Measurements from ENCODE around the gene TSNAXIP1.

Gene TSNAXIP1

GRCh38 chr16:67782567-67783352 is 23.9 kb upstream of the TSNAXIP1 start:
- no peak for DNase-seq (ENCODE audit: low read depth)

DNA sequence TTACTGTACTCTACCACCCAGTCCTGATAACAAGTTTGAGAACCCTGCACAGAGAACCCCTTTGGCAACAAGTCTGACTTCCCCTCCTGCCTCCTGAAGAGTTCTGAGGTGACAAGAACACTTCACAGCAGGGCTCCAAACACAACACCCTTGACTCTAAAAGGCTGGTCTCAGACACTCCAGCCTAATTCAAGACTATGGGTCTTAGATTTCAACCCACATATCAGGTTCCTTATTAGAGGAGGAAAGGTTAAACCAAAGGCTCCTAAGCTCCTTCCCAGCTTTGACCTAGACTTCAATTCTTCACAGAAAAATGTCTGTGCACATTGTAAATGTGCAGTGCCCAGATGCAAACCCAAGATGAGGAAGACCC is 23.4 kb upstream of the TSNAXIP1 start:
- DNase-seq (ENCODE audit: low read depth), result no peak

DNA sequence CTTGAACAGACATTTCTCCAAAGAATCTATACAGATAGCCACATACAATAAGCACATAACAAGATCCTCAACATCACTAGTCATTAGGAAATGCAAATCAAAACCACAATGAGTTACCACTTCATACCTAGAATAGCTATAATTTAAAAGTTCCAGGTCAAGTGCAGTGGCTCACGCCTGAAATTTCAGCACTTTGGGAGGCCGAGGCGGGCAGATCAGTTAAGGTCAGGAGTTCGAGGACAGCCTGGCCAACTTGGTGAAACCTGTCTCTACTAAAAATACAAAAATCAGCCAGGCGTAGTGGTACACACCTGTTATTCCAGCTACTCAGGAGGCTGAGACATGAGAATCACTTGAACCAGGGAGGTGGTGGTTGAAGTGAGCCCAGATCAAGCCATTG is 20.2 kb upstream of the TSNAXIP1 start:
- DNase-seq (ENCODE audit: low read depth), result no peak

DNA sequence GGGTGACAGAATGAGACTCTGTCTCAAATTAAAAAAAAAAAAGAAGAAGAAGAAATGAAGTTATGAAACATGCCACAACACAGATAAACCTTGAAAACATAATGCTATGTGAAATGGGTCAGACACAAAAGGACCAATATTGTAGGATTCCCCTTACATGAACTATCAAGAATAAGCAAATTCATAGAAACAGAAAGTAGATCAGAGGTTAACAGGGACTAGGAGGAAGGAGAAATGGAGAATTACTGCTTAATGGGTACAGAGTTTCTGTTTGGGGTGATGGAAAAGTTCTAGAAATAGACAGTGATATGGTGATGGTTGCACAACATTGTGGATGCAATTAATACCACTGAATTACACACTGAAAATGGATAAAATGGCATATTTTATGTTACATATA is 16.6 kb upstream of the TSNAXIP1 start:
- DNase-seq (ENCODE audit: low read depth), result no peak

DNA sequence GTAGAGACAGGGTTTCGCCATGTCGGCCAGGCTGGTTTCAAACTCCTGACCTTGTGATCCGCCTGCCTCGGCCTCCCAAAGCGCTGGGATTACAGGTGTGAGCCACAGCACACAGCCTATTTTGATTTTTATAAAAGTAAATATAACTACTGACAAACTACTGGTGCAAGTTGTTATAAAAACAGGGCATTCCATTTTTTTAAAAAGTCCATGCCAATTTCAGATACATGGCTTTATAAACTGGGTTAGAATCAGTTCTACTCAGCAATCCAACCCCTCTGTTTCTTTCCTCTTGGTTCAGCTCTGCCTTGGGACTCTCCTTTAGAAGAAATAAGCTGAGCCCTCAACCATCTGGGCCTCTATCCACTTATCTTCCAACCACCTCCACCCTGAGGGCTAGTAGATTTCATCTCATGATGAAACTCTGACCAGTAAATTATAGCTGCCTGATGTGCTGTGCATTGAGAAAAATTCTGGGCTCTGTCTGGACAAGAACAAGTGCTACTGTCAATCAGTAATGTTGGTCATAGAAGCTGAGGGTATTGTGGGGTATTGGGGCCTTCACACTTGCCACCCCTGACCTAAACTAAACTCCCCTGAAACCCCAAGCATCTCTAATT is 10.5 kb upstream of the TSNAXIP1 start:
- no peak for DNase-seq (ENCODE audit: low read depth)

GRCh38 chr16:67800338-67800926 is 6.3 kb upstream of the TSNAXIP1 start:
- DNase-seq (ENCODE audit: low read depth), result no peak

GRCh38 chr16:67801241-67801640 is 5.4 kb upstream of the TSNAXIP1 start:
- no peak for DNase-seq (ENCODE audit: low read depth)

DNA sequence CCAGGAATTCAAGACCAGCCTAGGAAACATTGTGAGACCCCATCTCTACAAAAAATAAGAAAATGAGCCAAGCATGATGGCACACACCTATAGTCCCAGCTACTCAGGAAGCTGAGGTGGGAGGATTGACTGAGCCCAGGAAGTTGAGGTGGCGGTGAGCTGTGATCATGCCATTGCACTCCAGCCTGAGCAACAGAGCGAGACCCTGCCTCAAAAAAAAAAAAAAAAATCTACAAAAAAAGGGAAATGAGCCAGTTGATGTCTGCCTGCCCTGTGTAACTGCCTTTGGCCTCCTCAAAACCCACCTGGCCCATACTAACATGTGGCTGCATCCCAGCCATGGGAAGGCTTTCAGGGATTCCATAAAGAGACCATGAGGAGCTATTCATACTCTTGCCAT is 4.8 kb upstream of the TSNAXIP1 start:
- no peak for DNase-seq (ENCODE audit: low read depth)

- DNase-seq (ENCODE audit: low read depth), result no peak
Observed at GRCh38 chr16:67803894-67804293, 2.8 kb upstream of the TSNAXIP1 start.

DNA sequence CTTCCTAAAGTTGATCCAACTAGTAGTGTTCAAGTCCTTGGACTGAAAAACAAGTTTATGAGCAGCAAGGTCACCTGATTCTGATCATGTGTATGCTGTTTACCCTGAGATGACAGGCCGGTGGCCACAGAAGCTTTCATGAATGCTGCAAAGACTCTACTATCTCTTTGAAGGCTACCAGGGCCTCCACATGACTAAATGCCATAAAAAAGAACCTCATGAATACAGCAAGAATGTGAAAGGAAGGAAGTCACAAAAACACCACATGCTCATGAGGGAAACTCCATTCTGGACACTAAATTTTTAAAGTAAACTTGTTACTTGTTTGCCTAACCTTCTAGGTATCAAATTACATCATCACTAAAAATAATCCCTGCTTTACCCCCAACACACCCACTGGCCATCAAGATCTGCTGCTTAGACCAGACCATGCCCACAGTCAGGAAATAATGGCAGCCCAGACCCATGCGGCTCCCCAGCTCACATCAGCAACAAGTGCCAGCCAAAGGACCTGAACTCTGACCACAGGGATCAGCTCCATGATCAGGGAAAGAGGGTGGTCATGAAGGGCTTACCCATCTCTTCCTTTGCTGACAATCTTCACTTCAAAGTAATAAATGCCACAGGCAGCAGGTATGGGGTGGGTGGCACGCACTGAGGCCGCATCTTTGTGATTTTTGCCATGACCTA is 1.7 kb upstream of the TSNAXIP1 start:
- no peak for DNase-seq (ENCODE audit: low read depth)

GRCh38 chr16:67805718-67806427 is 816 bp upstream of the TSNAXIP1 start:
- no peak for DNase-seq (ENCODE audit: low read depth)

DNA sequence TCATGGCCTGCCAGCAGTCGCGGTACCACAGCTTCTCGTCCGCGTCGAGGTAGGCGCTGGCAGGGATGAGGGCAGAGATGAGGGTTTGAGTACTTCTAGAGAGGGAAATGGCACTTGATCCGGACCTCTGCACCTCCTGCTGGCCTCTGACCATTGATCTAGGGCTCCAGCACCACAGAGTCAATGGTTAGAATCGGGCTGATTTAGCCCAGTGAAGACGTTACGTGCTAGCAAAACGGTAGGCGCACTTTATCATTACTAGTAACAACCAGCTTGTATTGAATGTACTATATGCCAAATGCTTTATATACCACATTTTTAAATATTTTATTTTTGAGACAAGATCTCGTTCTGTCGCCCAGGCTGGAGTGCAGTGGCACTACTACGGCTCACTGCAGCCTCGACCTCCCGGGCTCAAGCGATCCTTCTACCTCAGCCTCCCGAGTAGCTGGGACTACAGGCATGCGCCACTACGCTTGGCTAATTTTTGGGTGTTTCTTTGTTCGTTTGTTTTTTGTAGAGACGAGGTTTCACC is 526 bp downstream of the TSNAXIP1 start:
- no peak for DNase-seq (ENCODE audit: low read depth)

DNA sequence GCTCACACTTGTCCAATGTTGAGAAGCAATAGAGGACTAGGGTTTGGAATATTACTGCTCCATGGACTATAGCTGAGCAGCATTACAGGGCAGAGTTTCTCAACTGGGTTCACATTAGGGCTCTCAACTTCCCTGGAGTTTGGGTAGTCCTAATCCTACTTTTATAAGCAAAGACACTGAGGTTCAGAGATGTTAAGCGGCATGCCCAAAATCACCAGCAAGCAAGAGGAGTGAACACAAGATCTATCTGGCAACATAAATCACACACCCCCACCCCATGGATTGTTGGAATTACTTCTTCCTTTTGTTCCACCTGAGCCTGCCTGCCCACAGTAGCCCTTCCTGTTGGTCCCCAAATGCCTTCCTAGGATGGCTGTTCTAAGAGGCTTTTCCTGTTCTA is 5.2 kb downstream of the TSNAXIP1 start:
- no peak for DNase-seq (ENCODE audit: low read depth)

DNA sequence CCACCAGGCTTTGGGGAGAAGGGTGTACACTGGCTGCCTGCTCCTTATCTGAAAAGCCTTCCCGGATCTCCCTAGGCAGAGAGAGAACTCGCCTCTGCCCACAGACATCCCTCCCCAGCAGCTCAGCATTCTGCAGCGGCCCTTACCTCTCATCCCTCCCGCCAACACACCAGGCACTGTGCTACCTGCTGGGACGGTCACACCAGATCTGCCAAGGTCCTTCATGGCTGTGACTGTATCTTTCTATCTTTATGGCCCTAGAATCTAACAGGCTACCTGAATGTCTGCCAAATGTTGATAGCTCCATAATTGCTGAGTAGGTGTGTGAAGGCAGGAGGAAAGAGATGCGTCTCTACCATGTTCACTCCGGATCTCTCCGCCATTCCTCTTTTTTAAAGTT is 7.9 kb downstream of the TSNAXIP1 start:
- no peak for DNase-seq (ENCODE audit: low read depth)

- DNase-seq (ENCODE audit: low read depth), result no peak
Observed at GRCh38 chr16:67820608-67821259, 14.0 kb downstream of the TSNAXIP1 start.

- no peak for DNase-seq (ENCODE audit: low read depth)
Observed at GRCh38 chr16:67822511-67822910, 15.8 kb downstream of the TSNAXIP1 start.

DNA sequence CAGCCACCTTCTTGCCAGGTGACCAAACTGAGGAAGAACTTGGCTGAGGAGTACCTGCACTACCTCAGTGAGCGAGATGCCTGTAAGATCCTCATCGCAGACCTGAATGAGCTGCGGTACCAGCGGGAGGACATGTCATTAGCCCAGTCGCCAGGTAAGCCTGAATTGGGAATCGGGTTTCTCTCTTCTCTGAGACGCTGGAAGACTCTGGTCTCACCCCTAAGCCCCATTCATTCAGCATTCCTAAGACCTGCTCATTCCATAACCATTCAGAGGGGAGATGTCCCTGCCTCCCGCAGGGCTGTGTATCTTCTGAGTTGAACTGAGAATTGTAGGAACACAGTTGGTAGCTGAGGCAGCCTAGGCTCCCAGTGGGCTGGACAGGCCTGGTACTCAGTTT is 18.4 kb downstream of the TSNAXIP1 start:
- no peak for DNase-seq (ENCODE audit: low read depth)

DNA sequence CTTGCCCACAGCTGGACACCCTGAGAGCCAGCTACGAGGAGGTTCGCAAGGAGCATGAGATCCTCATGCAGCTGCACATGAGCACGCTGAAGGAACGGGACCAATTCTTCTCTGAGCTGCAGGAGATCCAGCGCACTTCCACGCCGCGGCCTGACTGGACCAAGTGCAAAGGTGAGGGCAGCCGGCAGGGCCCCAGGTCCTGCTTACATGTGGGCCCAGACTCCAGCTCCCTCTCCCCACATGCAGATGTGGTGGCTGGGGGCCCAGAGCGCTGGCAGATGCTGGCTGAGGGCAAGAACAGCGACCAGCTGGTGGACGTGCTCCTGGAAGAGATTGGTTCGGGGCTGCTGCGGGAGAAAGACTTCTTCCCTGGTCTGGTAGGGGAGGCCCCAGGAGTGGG is 19.2 kb downstream of the TSNAXIP1 start:
- no peak for DNase-seq (ENCODE audit: low read depth)

DNA sequence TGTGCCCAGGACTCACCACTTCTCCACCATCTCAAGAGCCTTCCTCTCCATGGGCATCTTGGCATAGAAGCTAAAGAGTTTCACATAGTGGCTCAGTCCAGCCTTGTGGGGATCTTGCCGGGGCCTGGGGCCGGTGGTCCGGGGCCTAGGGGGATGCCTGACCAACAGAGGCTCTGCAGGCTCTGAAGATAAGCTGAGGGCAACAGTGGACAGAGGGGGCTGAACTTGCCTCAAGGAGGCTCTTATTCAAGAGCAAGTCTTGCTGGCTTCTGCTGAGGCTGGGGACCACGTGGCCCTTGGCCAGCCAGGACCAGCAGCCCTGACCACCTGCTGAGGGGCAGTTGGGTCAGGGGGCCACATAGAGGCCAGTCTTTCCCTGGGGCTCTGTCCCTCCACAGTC is 22.0 kb downstream of the TSNAXIP1 start:
- no peak for DNase-seq (ENCODE audit: low read depth)

DNA sequence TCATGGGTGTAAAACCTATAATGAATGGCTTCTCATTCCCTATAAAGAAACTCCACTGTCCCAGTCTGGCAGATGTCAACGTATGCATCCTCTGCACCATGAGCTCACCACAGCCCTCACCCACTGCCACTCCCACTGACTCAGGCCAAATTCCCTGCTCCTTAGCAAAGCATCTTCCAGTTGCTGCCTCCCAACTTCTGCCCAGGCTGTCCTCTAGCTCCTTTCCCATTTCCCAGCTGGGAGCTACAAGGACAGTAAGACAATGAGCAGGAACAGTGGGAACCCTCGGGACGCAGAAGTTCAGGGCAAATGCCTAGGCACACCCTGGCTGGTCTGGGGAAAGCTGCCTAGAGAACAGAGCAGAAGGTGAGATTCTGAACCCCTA is 26.3 kb downstream of the TSNAXIP1 start:
- no peak for DNase-seq (ENCODE audit: low read depth)

- peak; percentile 87 for DNase-seq (ENCODE audit: low read depth)
Observed at GRCh38 chr16:67833415-67834241, 26.9 kb downstream of the TSNAXIP1 start.
